Measurements from ENCODE around the gene BCAS4.
"Not testable (repeated sequence)": the region's sequence is repeated elsewhere in the genome, so short reads cannot be mapped to it uniquely, and the experiment has no call there.

BCAS4 gene, protein sequence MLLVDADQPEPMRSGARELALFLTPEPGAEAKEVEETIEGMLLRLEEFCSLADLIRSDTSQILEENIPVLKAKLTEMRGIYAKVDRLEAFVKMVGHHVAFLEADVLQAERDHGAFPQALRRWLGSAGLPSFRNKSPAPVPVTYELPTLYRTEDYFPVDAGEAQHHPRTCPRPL

GRCh38 chr20:50794846-50795634, at the start of gene BCAS4:
Gene BCAS4, plus strand, starts transcription at chr20:50795061. Its CDS starts 23 bp downstream, at chr20:50795084.
- peak; percentile 75 for DNase-seq

DNA sequence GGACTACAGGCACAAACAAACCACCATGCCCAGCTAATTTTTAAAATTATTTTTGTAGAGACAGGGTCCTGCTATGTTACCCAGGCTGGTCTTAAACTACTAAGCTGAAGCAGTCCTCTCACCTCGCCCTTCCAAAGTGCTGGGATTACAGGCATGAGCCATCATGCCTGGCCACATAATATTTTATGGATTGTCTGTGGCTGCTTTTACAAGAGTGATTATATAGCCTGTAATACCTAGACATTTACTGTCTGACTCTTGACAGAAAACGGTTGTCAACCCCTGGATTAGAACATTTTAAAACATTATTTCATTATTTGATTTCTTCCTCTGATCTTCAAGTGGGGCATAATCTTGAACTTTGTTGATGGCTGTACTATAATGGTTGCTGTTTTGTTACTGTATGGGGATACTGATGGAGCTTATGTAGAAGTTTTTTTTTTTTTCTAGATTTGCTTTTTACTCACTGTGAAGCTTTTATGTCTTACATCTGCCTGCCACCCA, 49.2 kb upstream of the BCAS4 start:
- no peak for DNase-seq

GRCh38 chr20:50746138-50746940, 48.5 kb upstream of the BCAS4 start:
- peak; percentile 19 for DNase-seq

GRCh38 chr20:50747275-50747674, 47.6 kb upstream of the BCAS4 start:
- no peak for DNase-seq

- no peak for DNase-seq
Observed at GRCh38 chr20:50750145-50750671, 44.7 kb upstream of the BCAS4 start.

GRCh38 chr20:50753152-50753551, 41.7 kb upstream of the BCAS4 start:
- no peak for DNase-seq

DNA sequence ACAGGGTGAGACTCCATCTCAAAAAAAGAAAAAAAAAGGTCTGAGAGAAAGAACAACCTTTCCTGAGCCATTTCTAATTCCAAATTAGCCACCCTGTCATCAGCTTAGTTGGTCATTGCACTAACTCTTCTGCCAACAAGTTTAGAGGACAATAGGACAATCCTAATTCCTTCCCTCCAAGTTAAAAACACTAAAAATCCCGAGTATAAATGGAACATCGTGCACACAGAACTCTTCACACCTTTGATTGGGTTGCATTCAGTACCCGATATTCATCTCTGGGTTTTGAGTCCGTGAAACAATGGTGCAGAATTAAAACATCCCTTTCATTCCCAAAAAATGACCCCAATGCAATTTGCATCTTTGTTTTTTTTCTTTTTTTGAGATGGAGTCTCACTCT, 40.4 kb upstream of the BCAS4 start:
- DNase-seq, result no peak

DNA sequence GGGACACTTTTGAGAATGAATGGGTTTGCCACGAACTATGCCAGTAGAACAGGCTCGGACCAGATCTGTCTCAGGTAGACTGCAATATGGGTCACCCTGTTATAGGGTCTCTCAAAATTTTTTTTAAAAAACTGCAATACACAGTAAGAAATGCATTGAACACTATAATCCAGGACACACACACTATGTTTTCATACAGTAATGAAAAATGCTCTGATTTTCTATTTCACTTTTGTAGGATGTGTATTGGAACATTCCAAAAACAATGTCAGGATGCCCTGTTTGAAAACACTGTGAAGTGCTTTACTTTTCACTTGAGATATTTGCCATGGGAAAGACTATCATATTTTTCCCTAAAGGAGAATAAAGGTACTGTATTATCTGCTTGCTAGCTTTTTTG, 38.4 kb upstream of the BCAS4 start:
- no peak for DNase-seq

- no peak for DNase-seq
Observed at GRCh38 chr20:50758469-50758868, 36.4 kb upstream of the BCAS4 start.

- DNase-seq, result no peak
Observed at GRCh38 chr20:50758992-50759391, 35.9 kb upstream of the BCAS4 start.

GRCh38 chr20:50759678-50760077, 35.2 kb upstream of the BCAS4 start:
- no peak for DNase-seq

DNA sequence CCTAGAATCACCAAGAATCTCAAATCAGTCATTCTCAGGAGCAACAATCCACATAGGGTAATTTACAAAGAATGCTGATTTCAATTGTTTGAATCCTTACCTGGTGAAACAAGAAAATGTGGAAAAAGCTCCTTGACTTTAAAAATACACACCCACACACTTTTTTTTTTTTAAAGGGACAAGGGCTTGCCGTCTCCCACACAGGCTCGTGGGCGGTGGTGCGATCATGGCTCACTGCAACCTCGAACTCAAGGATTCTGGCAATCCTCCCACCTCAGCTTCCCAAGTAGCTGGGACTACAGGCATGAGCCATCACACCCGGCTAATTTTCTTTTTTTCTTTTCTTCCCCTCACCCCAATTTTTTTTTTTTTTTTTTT, 32.8 kb upstream of the BCAS4 start:
- no peak for DNase-seq

GRCh38 chr20:50762435-50763220, 32.2 kb upstream of the BCAS4 start:
- DNase-seq, result peak; percentile 1

DNA sequence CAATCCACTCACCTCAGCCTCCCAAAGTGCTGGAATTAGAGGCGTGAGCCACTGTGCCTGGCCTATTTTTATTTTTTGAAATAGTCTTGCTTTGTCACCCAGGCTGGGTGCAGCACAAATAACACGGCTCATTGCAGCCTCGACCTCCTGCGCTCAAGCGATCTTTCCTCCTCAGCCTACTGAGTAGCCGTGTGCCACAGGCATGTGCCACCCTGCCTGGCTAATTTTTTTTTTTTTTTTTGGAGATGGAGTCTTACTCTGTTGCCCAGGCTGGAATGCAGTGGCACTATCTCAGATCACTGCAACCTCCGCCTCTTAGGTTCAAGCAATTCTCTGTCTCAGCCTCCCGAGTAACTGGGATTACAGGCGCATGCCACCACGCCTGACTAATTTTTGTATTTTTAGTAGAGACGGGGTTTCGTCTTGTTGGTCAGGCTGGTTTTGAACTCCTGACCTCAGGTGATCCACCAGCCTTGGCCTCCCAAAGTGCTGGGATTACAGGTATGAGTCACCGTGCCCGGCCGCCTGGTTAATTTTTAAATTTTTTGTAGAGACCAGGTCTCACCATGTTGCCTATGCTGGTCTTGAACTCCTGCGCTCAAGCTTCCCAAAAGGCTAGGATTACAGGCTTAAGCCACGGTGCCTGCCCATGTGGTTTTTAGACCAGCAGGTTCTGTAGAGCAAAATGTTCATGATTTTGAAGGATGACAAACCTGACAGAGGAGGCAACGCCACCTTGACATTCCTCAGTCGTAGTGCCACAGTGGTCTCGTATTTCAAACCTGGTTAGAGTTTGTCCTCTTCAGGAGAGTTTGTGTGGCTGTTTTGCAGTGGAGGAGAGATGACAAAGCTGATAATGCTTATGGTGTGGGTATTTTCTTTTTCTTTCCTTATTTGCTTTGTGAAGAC, 31.1 kb upstream of the BCAS4 start:
- DNase-seq, result not testable (repeated sequence)

- not testable (repeated sequence) for DNase-seq
Observed at GRCh38 chr20:50765251-50765650, 29.6 kb upstream of the BCAS4 start.

- no peak for DNase-seq
Observed at GRCh38 chr20:50765674-50766073, 29.2 kb upstream of the BCAS4 start.

DNA sequence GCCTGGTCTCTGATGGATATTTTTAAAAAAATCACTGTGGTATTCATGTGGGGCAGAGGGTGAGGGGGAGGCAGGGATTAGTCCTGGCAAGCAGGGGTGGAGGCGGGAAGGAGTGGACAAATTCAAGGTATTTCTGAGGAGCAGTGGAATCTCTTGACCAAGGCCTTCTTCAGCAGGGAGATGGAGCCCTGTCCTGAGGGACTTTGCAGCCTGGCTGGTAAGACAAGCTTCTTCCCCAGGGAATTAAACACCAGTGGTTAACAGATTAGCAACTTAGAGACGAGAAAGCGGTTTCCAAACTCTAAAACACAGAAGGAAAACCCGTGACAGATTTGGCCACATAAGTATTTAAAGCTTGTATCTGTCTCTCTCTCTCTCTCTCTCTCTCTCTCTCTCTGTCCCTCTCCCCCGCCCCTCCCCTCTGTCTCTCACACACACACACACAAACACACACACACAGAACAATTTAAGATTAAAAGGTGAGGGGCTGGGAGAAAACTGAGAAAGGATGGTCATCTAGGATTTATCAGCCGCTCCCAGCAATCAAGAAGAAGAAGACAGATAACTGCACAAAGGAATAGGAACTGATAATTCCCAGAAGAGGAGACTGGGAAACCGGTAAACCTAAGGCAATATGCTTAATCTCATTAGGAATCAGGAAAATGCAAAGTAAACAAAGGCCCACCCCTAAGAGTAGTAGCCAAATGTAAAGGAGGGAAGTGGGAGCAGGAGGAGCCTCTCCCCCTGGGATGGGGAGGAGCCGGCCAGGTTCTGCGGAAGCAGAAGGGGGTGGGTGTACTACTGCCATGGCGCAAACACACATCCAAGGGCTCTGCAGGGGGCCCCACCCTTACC, 27.7 kb upstream of the BCAS4 start:
- not testable (repeated sequence) for DNase-seq

- DNase-seq, result not testable (repeated sequence)
Observed at GRCh38 chr20:50768991-50769390, 25.9 kb upstream of the BCAS4 start.

- not testable (repeated sequence) for DNase-seq
Observed at GRCh38 chr20:50769551-50770085, 25.2 kb upstream of the BCAS4 start.

Data from NCI-H69 (cell line).